HEK293T (cell line): ENCODE results near the gene ATP11C.

Experiments used
- ARNT ChIP-seq: fragments of 450-650 bp; IDR thresholded peaks from 2 replicates; pipeline ENCODE4 v1.6.1; 2017; ENCODE audit warnings: mild to moderate bottlenecking
- BHLHE40 ChIP-seq: fragments of 450-650 bp; IDR thresholded peaks from 2 replicates; pipeline ENCODE4 v1.6.1; 2016; ENCODE audit warnings: mild to moderate bottlenecking, moderate library complexity, borderline replicate concordance
- ELF4 ChIP-seq: fragments of 450-650 bp; IDR thresholded peaks from 2 replicates; pipeline ENCODE4 v1.6.1; 2017; ENCODE audit warnings: antibody characterized with exemption
- FOXK2 ChIP-seq: fragments of 450-650 bp; IDR thresholded peaks from 2 replicates; pipeline ENCODE4 v1.6.1; 2016; ENCODE audit warnings: mild to moderate bottlenecking
- PKNOX1 ChIP-seq: fragments of 450-650 bp; IDR thresholded peaks from 2 replicates; pipeline ENCODE4 v1.6.1; 2016
- SP1 ChIP-seq: fragments of 450-650 bp; IDR thresholded peaks from 2 replicates; pipeline ENCODE4 v1.6.1; 2017
- SUZ12 ChIP-seq: fragments of 450-650 bp; IDR thresholded peaks from 2 replicates; pipeline ENCODE4 v1.6.1; 2016; ENCODE audit warnings: mild to moderate bottlenecking
- TARDBP ChIP-seq: fragments of 450-650 bp; IDR thresholded peaks from 2 replicates; pipeline ENCODE4 v1.6.1; 2016
- ZNF384 ChIP-seq: fragments of 450-650 bp; IDR thresholded peaks from 2 replicates; pipeline ENCODE4 v1.6.1; 2016

- TF ChIP-seq ZNF384, result no peak
- TF ChIP-seq TARDBP, result no peak
- no peak for TF ChIP-seq SUZ12
- TF ChIP-seq SP1, result no peak
- no peak for TF ChIP-seq ELF4
- no peak for TF ChIP-seq FOXK2
- TF ChIP-seq BHLHE40, result no peak
- TF ChIP-seq ARNT, result no peak
- no peak for TF ChIP-seq PKNOX1
Measured at GRCh38 chrX:139875841-139876240, 57.0 kb downstream of the ATP11C start.
